Erythroblast (primary cell): ENCODE results near the gene FAM76B.

Source experiments
- GATA1 ChIP-seq: IDR thresholded peaks from 2 replicates; pipeline ENCODE4 v1.6.1; 2011; ENCODE audit warnings: low read depth, mild to moderate bottlenecking, control low read depth, low read length, moderate library complexity
- POLR2A ChIP-seq: IDR thresholded peaks from 2 replicates; pipeline ENCODE4 v1.6.1; 2011; ENCODE audit warnings: mild to moderate bottlenecking, low read length

DNA sequence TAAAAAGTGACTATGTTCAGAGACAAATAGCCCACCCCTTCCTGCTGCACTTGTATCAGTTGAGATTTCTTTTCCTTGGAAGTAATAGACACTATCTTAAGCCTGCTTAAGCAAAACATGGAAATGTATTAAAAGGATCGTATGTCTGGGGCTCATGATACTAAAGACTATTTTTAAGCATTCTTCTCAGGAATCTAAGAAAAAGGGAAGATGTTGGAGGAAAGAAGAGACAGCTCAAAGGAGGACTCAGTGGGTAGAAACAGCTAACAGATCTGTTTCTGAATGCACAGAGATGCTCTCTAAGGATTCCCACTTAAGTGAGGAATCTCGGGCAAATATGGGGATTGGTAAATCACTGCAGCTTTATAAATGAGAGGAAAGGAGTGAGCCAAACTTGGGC is 62.5 kb downstream of the FAM76B start:
- TF ChIP-seq POLR2A (no peak), GATA1 (no peak)
